HepG2 (cell line): ENCODE data around the gene STYXL2. TPM values are rescaled to one million over a fixed set of nuclear protein-coding genes. Genes with fewer than 3 reads are reported as not detected.

Experiments
- ATAC-seq: fragments of 200-7000 bp; cut with Tn5 transposase; 3 replicates; pipeline ENCODE4 v1.9.1; 2020; ENCODE audit warnings: mild to moderate bottlenecking, moderate library complexity
- BruUV-seq: library from RNA; stranded (reverse); fragments of 400-500 nt; replicated peaks from 2 replicates; lab custom pipeline; 2021; lab: Mats Ljungman, UMichigan
- CTCF ChIA-PET: fragments of 300-600 bp; formaldehyde crosslinking; extraction: SDS; loops from one replicate; lab custom pipeline; 2021; ENCODE audit warnings: low total read pairs, inconsistent platforms, low intra/inter-chr PET ratio; lab: Yijun Ruan, JAX
- POLR2A ChIA-PET: fragments of 350-600 bp; sonication (Branson Sonifier 250); formaldehyde crosslinking; loops from one replicate; lab custom pipeline; 2020; ENCODE audit warnings: antibody characterized with exemption, inconsistent platforms; lab: Yijun Ruan, JAX
- DNase-seq: peaks from one replicate; pipeline ENCODE4 v3.0.0-alpha.2; 2015; ENCODE audit warnings: low spot score
- FAIRE-seq: peaks from 3 replicates; lab custom pipeline; 2011; peaks lifted over from hg19 to GRCh38; lab: Jason Lieb, UNC
- H2AFZ ChIP-seq: one replicate; pipeline ENCODE4 v1.6.1; 2011; ENCODE audit warnings: low read length, inconsistent platforms
- H3K27ac ChIP-seq: fragments of 300-600 bp; 3 replicates; pipeline ENCODE4 v1.8.0; 2011; ENCODE audit warnings: mixed run types, mild to moderate bottlenecking, mixed read lengths, low read length, inconsistent platforms; ENCODE audit not compliant: insufficient read depth; ENCODE audit errors: extremely low read length
- H3K27me3 ChIP-seq, 2 experiments: fragments of 200-600 bp in 1 of 2; 2 replicates in 1 of 2; 3 replicates in 1 of 2; pipeline versions ENCODE4 v1.6.0 to v1.8.0; 2011; ENCODE audit warnings: low read length in 2 of 2, mild to moderate bottlenecking in 2 of 2, moderate library complexity in 2 of 2, inconsistent platforms in 1 of 2; ENCODE audit not compliant: insufficient read depth in 2 of 2, control insufficient read depth in 1 of 2
- H3K36me3 ChIP-seq, 2 experiments: fragments of 200-600 bp in 1 of 2; replicated peaks in 1 of 2; 2 replicates in 1 of 2; 3 replicates in 1 of 2; pipeline versions ENCODE4 v1.5.1 to v1.8.0; 2011; ENCODE audit warnings: low read length in 2 of 2, inconsistent platforms in 1 of 2; ENCODE audit not compliant: insufficient read depth in 2 of 2, control insufficient read depth in 1 of 2
- H3K4me1 ChIP-seq: 2 replicates; pipeline ENCODE4 v1.5.1; 2012; ENCODE audit warnings: low read length, inconsistent platforms; ENCODE audit not compliant: insufficient read depth
- H3K4me2 ChIP-seq: 2 replicates; pipeline ENCODE4 v1.6.0; 2011; ENCODE audit warnings: low read depth, low read length, inconsistent platforms
- H3K4me3 ChIP-seq, 3 experiments: fragments of 200-600 bp in 1 of 3; sonication (generic), shearing (Covaris generic) in 1 of 3; replicated peaks in 1 of 3; 2 replicates each; pipeline ENCODE4 v1.5.1; 2011 to 2016; ENCODE audit warnings: low read length in 3 of 3, inconsistent platforms in 2 of 3, low read depth in 2 of 3, mild to moderate bottlenecking in 2 of 3, control low read depth in 1 of 3, mixed read lengths in 1 of 3; ENCODE audit not compliant: insufficient read depth in 1 of 3
- H3K79me2 ChIP-seq: one replicate; pipeline ENCODE4 v1.6.1; 2011; ENCODE audit warnings: low read length, inconsistent platforms; ENCODE audit not compliant: insufficient read depth
- H3K9ac ChIP-seq: 2 replicates; pipeline ENCODE4 v1.6.0; 2011; ENCODE audit warnings: mild to moderate bottlenecking, low read depth, low read length, inconsistent platforms; ENCODE audit not compliant: insufficient read depth
- H3K9me3 ChIP-seq: 2 replicates; pipeline ENCODE4 v1.5.1; 2012; ENCODE audit warnings: mild to moderate bottlenecking, low read length
- H4K20me1 ChIP-seq: 2 replicates; pipeline ENCODE4 v1.6.0; 2011; ENCODE audit warnings: inconsistent platforms, mild to moderate bottlenecking, low read length, moderate library complexity; ENCODE audit not compliant: insufficient read depth
- ADNP ChIP-seq: sonication (generic); formaldehyde crosslinking; IDR thresholded peaks from 2 replicates; pipeline ENCODE4 v1.4.0; 2020; ENCODE audit warnings: missing genetic modification reagents
- HNF1A ChIP-seq, 2 experiments: sonication (generic) in 1 of 2; formaldehyde crosslinking in 1 of 2; IDR thresholded peaks; 2 replicates each; pipeline versions ENCODE4 v1.4.0 to v1.6.1; 2016 to 2020; ENCODE audit warnings: borderline replicate concordance in 1 of 2, low read depth in 1 of 2, mild to moderate bottlenecking in 1 of 2, missing genetic modification reagents in 1 of 2
- SNAI1 ChIP-seq: sonication (generic); formaldehyde crosslinking; IDR thresholded peaks from 2 replicates; pipeline ENCODE4 v1.5.0; 2020; ENCODE audit warnings: mild to moderate bottlenecking, missing genetic modification reagents, borderline replicate concordance
- ZFY ChIP-seq: sonication (generic); formaldehyde crosslinking; IDR thresholded peaks from 2 replicates; pipeline ENCODE4 v1.4.0; 2020; ENCODE audit warnings: missing genetic modification reagents
- ZNF674 ChIP-seq: sonication (generic); formaldehyde crosslinking; IDR thresholded peaks from 2 replicates; pipeline ENCODE4 v1.5.0; 2020; ENCODE audit warnings: low read depth, mild to moderate bottlenecking, missing genetic modification reagents
- WGBS: methylation state at CpG from one replicate; pipeline ENCODE4 v1.1.6; 2017; ENCODE audit warnings: low lambda C conversion rate; 5-methylcytosine and 5-hydroxymethylcytosine counted together
- in situ Hi-C: cut with HindIII; loops from 2 replicates; pipeline ENCODE4 v1.10.0; 2017; ENCODE audit warnings: low pct_unique_long_range_greater_than_20kb; ENCODE audit not compliant: extremely low pct_ligation_motif_present
- intact Hi-C: fragments of 100-400 bp; cut with micrococcal nuclease; formaldehyde crosslinking; loops from one replicate; pipeline ENCODE4 v1.10.0; 2022; ENCODE audit not compliant: unreplicated experiment
- polyA plus RNA-seq, 8 experiments: library from polyadenylated mRNA; depleted of rRNA in 3 of 8; stranded (reverse) in 7 of 8; unstranded in 1 of 8; fragments of >200 nt; fragmentation: Illumina TruSeq in 4 of 8; extraction: Trizol in 4 of 8; gene quantifications; 2 replicates each; pipeline versions ENCODE4 v1.2.1 to v1.2.3, GENCODE V29; 2011 to 2016; ENCODE audit warnings: low read depth in 4 of 8, missing spikeins in 1 of 8, mixed read lengths in 1 of 8; ENCODE audit not compliant: insufficient read depth in 1 of 8
- total RNA-seq, 5 experiments: library from RNA; depleted of rRNA; stranded (reverse); fragments of >200 nt; fragmentation: Illumina TruSeq; extraction: Trizol; gene quantifications; 2 replicates each; pipeline ENCODE4 v1.2.3, GENCODE V29; 2016; ENCODE audit warnings: low read depth in 1 of 5
- TF ChIP-seq, protein P1 (sequence below): sonication (generic); formaldehyde crosslinking; IDR thresholded peaks from 2 replicates; pipeline ENCODE4 v1.4.0; 2020; ENCODE audit warnings: mild to moderate bottlenecking, missing genetic modification reagents

STYXL2 gene
- total and polyA plus RNA-seq, 2 of the 13 experiments (the other 11 are each of a cell fraction or from before 2014, with no cell fraction given): not detected

GRCh38 chr1:167054946-167055630, 38.8 kb upstream of the STYXL2 start:
- FAIRE-seq: no peak
- H3K4me2 ChIP-seq: no peak overlapping the region
- DNase-seq: no peak
- H3K4me3 ChIP-seq: no peak overlapping the region
- ChIA-PET CTCF (no interaction called here), POLR2A (no interaction called here)
- no peak overlapping the region for H3K27ac ChIP-seq
- no peak for TF ChIP-seq ADNP (CRISPR knock-in tag)
- no peak for TF ChIP-seq ZNF674 (CRISPR knock-in tag)
- TF ChIP-seq SNAI1 (CRISPR knock-in tag): no peak
- no peak for TF ChIP-seq HNF1A (IDR thresholded peaks at IDR 0.05; ENCODE audit: low read depth)
- TF ChIP-seq HNF1A (CRISPR knock-in tag; IDR thresholded peaks at IDR 0.05; ENCODE audit: borderline replicate concordance): no peak
- TF ChIP-seq ZFY (CRISPR knock-in tag): no peak
- TF ChIP-seq, protein P1, sequence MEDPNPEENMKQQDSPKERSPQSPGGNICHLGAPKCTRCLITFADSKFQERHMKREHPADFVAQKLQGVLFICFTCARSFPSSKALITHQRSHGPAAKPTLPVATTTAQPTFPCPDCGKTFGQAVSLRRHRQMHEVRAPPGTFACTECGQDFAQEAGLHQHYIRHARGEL: no peak
- no peaks in the 10 kb centered on the region for H4K20me1 ChIP-seq
- no TSS peak for BruUV-seq
- no peaks in the 10 kb centered on the region for H3K79me2 ChIP-seq
- intact Hi-C loops (loop anchor here (5.0 kb wide), 1 partner anchor 268 kb away; no protein-coding TSS in a partner anchor), in situ Hi-C loops (loop anchor here (5.0 kb wide), 1 partner anchor 143 kb away; no protein-coding TSS in a partner anchor)
- H3K9me3 ChIP-seq: no peaks in the 10 kb centered on the region
- 0 out of 2 replicates have a peak, but pooled peaks cover 12% of the 10 kb centered on the region for H3K4me1 ChIP-seq
- no peaks in the 10 kb centered on the region for H3K36me3 ChIP-seq
- peaks cover 3 to 14% of the 10 kb centered on the region in 2 experiments; a peak in 3 of 5 replicates for H3K27me3 ChIP-seq
- H3K9ac ChIP-seq: no peak overlapping the region
- ATAC-seq: no peak
- H2AFZ ChIP-seq: no peak overlapping the region
- WGBS: 6% methylated on average over 7 of the region's 14 CpGs
